Muscle of back (tissue), 11 donors: ENCODE data around the gene SH2D7. TPM values are rescaled to one million over a fixed set of nuclear protein-coding genes. Genes with fewer than 3 reads are reported as not detected.
"Not testable (repeated sequence)": the region's sequence is repeated elsewhere in the genome, so short reads cannot be mapped to it uniquely, and the experiment has no call there.

Experiments used
- DNase-seq, 3 donors: peaks; one replicate each; pipeline versions ENCODE4 v3.0.0 to v3.0.0-alpha.2; 2013
- polyA plus RNA-seq, 10 donors: library from polyadenylated mRNA; unstranded; fragments of 120-200 nt; gene quantifications; one replicate each; pipeline ENCODE4 v1.2.1, GENCODE V29; 2013; ENCODE audit not compliant: insufficient read length in 10 of 10

The SH2D7 gene
- polyA plus RNA-seq, 10 donors: 0.07 to 0.21 (median 0.14) TPM

DNA sequence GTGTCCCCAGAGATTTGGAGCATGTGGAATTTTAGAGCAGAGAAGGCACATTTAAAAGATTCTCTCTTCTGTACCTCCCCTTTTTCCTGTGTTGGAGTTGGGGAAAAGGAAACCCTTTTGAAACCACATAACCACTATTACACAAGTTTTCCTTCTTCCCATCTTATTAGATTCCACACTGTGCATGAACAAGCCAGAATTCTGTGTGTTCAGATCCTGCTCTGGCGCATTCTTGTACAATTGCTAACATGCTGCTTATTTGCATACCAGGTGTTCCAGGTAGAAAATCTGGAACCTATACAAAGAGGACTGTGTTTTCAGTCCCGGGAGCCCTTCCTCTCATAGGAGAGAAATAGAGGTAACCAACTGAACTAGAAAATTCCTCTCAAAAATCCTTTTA is 41.4 kb downstream of the SH2D7 start:
- DNase-seq: no peak

DNA sequence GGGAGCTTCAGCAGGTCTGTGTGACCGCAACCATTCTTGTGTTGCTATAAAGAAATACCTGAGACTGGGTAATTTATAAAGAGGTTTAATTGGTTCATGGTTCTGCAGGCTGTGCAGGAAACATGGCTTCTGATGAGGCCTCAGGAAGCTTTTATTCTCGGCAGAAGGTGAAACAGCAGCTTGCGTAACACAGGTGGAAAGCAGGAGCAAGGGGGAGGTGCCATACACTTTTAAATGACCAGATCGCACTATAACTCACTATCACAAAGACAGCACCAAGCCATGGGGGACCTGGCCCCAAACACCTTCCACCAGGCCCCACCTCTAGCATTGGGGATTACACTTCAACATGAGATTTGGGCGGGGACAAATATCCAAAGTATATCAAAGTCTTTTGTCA is 47.2 kb downstream of the SH2D7 start:
- DNase-seq: no peak

DNA sequence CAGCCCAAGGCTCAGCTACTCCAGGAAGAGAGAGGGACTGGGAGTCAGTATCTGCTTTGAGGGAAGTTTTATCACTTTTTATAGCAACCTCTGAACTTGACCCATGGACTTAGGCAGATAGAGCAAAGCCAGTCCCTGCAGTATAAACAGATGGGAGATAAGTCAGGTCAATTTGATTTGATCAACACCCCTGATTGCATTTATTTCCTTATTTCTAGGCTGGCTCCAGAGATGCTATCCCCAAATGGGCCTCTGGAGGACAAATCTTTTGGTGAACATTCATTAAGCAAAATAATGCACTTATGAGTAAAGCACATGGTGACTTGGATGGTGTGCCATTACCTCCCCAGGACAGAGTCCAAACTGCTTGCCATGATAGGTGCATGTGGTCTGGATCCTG is 47.9 kb downstream of the SH2D7 start:
- DNase-seq: no peak

DNA sequence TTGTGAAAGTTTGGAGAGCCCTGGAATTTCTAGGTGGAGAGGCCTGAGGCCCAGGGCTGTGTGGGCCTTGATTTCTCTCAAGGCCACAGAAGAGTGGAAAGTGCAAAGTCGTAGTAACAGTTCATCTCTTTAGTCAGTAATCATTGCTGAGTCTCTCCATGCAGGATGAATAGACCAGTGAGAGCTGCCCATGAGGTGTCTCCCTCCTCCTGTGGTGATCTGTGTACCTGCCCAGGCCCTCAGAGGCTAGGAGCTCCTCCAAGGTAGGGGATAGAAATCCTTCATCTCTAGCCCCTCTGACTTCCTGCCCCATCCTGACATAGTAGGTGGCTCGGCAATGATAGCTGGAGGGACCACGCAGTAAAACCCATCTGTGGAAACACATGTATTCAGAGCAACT is 50.0 kb downstream of the SH2D7 start:
- DNase-seq: no peak

DNA sequence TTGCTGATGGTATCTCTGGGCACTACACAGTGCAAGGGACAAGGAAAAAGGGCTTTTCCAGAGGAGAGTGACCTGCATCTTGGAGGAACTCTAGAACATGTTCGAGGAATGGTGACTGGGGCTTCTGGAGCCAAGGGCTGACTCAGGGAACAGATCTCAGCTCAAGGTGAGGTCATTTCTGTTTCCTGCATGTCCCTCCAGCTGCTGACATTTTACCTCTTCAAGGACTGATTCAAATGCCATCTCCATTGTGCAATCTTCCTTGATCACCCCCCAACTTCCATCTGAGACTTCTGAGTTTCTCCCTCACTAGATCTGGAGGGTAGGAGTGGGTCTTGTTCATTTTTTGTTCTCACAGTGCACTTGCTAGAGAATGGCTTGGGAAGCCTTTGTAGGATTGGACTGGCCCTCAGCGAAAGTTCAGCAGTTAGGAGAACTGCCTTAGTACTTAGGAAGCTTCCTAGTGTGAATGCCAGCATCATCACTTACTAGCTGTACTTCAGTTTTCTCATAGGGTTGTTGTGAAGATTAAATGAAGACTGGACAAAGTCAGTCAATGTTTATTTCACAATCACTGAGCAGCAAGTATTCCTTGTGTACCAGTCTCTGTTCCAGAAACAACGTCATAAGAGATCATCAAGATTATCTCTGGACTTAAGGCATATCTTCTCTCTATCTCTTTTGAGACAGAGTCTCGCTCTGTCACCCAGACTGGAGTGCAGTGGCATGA is 54.2 kb downstream of the SH2D7 start:
- DNase-seq: no peak

DNA sequence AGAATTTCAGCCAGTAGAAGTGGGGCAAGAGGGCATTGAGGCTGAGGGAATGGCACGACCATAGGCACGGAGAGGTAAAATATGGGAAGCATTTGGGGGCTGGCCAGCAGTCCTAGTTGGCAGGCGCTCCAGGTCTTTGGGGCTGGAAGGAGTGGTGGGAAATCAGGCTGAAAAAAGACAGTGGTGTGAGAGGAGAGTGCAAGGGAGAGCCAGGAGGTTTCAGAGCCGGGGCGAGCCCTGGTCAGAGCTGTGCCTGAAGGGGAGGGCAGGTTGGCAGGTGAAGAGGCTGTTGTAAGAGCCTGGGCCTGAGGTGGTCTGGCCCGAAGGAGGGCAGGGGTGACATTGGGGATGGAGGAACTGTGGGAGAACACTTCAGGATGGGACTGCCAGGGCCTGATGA is 55.2 kb downstream of the SH2D7 start:
- DNase-seq: no peak

DNA sequence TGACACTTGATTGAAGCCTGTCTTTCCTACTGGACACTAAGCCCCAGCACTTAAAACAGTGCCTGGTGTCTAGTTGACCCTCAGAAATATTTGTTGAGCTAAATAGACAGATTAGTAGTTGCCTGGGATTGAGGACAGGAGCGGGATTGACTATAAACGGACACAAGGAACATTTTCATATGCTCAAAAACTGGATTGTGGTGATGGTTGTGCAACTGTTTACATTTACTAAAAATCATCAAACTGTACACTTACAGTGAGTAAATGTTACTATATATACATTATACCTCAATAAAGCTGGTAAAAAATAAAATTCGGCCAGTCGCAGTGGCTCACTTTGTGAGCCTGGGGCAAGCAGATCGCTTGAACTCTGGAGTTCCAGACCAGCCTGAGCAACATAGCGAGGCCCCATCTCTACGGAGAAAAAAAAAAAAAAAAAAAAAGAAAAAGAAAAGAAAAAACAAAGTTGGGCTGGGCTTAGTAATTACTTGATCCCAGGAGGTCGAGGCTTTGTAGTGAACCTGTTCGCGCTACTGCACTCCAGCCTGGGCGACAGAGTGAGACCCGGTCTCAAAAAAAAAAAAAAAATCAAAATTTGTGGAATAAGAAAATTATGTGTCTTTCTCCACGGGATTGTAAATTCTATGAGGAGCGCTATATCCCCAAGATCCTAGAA is 56.2 kb downstream of the SH2D7 start:
- DNase-seq: peak in 1 of 3 donors; percentile 17

DNA sequence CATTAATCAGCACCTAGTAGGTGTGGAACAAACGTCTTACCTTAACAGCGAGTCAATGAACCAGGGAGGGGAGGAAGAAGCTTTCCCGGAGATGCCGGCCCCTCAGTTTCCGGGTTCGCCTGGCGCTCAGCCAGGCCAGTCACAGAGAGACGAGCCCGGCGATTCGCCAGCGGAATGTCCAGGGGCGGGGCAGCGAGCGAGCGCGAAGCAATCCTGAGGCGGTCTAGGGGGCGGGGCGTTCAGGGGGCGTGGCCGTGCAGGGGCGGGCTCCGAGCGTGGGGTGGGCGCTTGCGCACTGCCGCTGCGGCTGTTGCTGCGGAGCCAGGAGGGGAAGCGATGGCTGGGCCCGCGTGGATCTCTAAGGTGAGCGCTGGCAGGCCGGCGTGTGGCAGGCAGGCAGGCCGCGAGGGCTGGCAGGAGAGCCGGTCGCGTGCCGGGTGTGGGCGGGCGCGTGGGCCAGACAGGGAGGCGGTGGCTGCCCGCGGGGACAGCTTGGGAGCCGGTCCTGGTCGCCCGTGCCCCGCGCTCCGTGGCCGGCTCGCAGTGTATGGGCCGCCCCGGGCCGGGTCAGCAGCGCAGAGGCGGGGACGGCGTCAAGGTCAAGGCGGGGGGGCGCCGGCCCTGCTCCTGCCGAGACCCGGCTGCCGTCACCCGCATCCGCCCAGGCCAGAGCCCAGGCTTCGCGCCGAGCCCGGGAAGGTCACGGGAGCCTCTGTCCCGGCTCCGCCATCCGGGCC is 56.9 kb downstream of the SH2D7 start, which contains the start of gene IDH3A:
TSS of gene IDH3A (plus strand) at position 295 of the 737 bp plus-strand sequence. CDS start at position 337, 42 bp downstream.
- DNase-seq: peak; percentile 97 to 100 (median 100)

DNA sequence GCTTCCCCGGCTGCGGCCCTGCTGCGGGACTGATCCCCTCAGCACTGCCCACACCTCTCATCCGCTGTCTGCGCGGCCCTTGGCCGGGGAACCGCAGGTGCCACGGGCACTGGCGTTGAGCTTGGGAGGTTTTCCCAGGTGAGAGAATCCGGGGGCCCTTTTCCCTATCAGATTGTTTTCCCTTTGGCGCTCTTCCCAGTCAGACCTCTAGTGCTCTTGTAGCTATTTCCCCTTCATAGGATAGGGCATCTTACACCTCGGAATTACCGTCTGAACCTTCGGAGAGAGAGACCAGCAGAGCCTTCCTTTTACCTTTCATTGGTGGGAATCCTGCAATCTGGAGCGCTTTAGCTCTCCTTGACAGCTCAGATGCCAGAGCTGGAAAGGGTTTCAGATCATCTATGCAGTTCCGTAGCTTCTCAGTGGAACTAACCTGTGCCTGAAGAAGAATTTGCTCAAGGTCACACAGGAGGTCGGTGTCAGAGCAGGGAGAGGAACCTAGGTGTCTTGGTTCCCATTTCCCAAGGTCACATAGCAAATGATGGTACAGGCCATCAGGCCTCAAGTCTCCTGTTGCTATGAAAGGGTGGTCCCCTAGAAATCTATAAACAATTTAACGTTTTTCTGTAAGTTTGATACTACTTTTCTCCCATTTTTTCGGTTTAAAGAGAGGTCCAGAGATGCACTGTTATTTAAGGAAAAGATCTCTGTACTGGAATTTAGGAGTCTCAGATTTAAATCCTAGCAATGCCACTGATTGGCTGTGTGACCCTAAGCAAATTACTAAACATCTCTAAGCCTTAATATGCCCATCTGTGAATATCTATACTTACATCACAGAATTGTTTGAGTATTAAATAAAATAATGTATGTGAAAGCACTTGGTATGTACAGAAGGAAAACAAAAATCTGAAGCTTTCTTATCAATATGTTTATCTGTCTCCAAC is 57.7 kb downstream of the SH2D7 start:
- DNase-seq: peak in 1 of 3 donors; percentile 45

DNA sequence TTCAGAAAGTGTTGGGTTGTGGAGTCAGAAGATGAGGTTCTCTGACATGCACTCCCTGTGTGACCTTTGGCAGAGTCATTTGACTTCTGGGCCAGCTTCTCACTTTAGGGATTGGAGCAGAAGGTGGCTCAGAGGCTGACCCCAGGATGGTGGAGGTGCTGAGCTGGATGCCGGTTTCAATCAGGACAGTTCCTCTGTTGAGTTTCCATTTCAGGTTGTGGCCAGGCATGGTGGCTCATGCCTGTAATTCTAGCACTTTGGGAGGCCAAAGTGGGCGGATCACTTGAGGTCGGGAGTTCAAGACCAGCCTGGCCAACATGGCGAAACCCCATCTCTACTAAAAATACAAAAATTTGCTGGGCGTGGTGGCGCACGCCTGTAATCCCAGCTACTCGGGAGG is 58.7 kb downstream of the SH2D7 start:
- DNase-seq: not testable (repeated sequence)

Other genes with a start within 250 kb of the SH2D7 start
- 10 to 100 TPM; 24.4 to 39.6 (median 31.3) TPM for gene TBC1D2B, start 14.8 kb upstream of the SH2D7 start, polyA plus RNA-seq
- gene CIB2, start 38.9 kb downstream of the SH2D7 start, polyA plus RNA-seq: 10 to 100 TPM in 8 of 10 donors, 1 to 10 TPM in 2; 9.0 to 23.3 (median 18.6) TPM
- gene IDH3A, start 56.8 kb downstream of the SH2D7 start, polyA plus RNA-seq: 10 to 100 TPM; 32.8 to 54.9 (median 39.0) TPM
- gene ACSBG1, start 142.0 kb downstream of the SH2D7 start, polyA plus RNA-seq: 1 to 10 TPM in 2 of 10 donors, under 1 TPM in 8; 0.15 to 1.2 (median 0.49) TPM
- 10 to 100 TPM; 68.8 to 99.9 (median 86.3) TPM for gene DNAJA4, start 172.0 kb downstream of the SH2D7 start, polyA plus RNA-seq
- gene SKIC8, start 207.0 kb downstream of the SH2D7 start, polyA plus RNA-seq: 10 to 100 TPM; 49.9 to 74.2 (median 56.3) TPM
- 100 to 1,000 TPM in 1 of 10 donors, 10 to 100 TPM in 8, 1 to 10 TPM in 1; 7.7 to 110 (median 53.8) TPM for gene CRABP1, start 247.8 kb downstream of the SH2D7 start, polyA plus RNA-seq